ENCODE measurements around the gene WDR27.

Gene WDR27

DNA sequence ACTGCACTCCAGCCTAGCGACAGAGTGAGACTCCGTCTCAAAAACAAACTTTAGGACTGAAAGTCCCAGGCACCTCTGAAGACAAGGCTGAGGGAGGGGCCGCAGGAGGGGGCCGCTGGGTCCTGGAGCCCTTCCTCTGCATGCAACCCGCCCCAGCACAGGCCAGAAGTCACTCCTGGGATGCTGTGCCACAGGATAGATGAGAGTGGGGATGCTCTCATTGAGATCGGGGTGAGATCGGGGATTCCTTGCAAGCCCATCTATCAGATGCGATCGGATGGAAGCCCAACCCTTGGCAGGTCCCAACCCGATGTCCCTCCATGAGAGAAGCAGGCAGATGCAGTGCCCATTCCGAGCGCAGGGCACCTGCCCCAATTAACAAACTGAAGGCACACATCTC, 66.5 kb downstream of the WDR27 start:
- H3K4me3 ChIP-seq (ENCODE audit: low read length): no peak overlapping the region
- H3K4me1 ChIP-seq (ENCODE audit: control insufficient read depth, insufficient read depth, low read length): no peaks in the 10 kb centered on the region
- H3K4me2 ChIP-seq (ENCODE audit: low read length): no peak overlapping the region
- H3K9ac ChIP-seq (ENCODE audit: low read depth, low read length): no peak overlapping the region
- H3K27me3 ChIP-seq (ENCODE audit: control insufficient read depth, insufficient read depth, low read length): no peaks in the 10 kb centered on the region
- H3K36me3 ChIP-seq (ENCODE audit: insufficient read depth, low read length): peaks cover 6% of the 10 kb centered on the region
- H3K9me3 ChIP-seq (replicated peaks; ENCODE audit: low read length): no peaks in the 10 kb centered on the region

DNA sequence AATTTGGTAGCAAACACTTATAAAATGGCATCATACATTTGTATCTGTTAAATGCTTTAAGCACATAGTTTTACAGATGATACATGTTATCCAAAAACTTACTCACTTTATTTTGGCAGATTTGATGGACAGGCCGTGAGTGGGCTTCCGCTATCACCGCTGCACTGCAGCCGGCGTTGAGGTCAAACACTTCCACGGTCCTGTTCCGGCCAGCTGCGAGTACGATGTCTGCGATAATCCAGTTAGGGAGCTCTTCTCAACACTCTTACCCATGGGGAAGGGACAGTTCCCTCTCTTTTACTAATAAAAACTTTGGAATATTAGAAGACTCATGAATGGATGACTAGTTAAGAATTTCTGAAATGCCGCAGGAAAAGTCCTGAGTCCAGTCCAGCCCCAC, 69.0 kb downstream of the WDR27 start:
- Histone ChIP-seq H3K9ac (ENCODE audit: low read depth, low read length) (no peak overlapping the region), H3K9me3 (replicated peaks; ENCODE audit: low read length) (no peaks in the 10 kb centered on the region), H3K27me3 (ENCODE audit: control insufficient read depth, insufficient read depth, low read length) (no peaks in the 10 kb centered on the region), H3K4me3 (ENCODE audit: low read length) (no peak overlapping the region), H3K4me1 (ENCODE audit: control insufficient read depth, insufficient read depth, low read length) (no peaks in the 10 kb centered on the region), H3K4me2 (ENCODE audit: low read length) (no peak overlapping the region), H3K36me3 (ENCODE audit: insufficient read depth, low read length) (peaks cover 6% of the 10 kb centered on the region)

DNA sequence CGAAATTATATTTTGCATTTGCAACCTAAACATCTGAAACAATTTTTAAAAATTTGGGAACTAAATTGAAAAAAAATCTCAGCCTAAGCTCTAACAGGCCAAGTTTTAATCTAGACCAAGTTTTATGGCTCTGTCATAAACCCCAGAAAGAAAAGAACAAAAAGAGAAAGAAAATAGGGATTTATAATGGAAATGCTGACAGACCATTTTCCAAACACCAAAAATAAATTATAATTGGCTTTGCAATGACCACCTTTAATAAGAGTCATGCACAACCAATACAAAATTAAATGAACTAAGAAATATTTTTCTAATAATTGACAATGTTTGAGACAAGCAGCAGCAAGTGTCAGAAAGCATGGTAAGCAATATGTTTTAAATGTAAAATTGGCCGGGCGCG, 72.6 kb downstream of the WDR27 start:
- Histone ChIP-seq H3K4me1 (ENCODE audit: control insufficient read depth, insufficient read depth, low read length) (no peaks in the 10 kb centered on the region), H3K36me3 (ENCODE audit: insufficient read depth, low read length) (peaks cover 6% of the 10 kb centered on the region), H3K4me3 (ENCODE audit: low read length) (no peak overlapping the region), H3K27me3 (ENCODE audit: control insufficient read depth, insufficient read depth, low read length) (no peaks in the 10 kb centered on the region), H3K9me3 (replicated peaks; ENCODE audit: low read length) (no peaks in the 10 kb centered on the region), H3K9ac (ENCODE audit: low read depth, low read length) (no peak overlapping the region), H3K4me2 (ENCODE audit: low read length) (no peak overlapping the region)

DNA sequence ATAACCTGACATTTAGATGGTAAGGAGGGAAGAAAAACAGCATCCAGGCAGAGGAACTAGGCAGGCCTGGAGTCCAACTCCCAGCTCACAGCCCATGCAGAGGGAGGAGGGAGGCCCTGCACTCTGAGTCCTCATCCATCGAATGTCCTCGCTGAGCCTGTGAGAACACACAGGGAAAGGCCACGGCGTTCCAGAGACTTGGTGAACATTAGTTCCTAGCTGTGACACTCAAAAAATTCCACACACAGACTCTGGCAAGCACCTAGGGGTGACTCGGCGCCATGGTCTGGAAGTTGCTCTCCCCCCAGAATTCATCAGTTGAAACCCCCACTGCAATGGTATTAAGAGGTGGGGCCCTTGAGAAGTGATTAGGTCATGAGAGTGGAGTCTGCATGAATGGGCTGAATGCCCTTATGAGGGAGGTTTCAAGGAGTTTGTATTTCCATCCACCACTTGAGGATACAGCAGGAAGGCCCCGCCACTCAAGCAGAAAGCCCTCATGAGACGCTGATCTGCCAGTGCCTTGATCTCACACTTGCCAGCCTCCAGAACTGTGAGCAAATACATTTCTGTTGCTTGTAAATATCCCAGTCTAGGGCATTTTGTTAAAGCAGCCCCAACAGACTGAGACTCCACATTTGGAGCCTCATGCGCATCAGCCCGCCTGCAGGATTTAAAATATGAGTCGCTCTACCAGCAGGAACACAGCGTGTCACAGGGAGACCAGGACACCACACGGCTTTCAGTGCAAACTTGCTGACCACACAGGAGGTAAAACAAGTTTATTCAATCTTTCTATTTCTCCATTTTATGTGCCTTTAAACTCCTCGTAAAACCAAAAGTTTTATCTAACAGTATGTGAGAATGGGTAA, 73.9 kb downstream of the WDR27 start:
- no peak overlapping the region for H3K4me2 ChIP-seq (ENCODE audit: low read length)

DNA sequence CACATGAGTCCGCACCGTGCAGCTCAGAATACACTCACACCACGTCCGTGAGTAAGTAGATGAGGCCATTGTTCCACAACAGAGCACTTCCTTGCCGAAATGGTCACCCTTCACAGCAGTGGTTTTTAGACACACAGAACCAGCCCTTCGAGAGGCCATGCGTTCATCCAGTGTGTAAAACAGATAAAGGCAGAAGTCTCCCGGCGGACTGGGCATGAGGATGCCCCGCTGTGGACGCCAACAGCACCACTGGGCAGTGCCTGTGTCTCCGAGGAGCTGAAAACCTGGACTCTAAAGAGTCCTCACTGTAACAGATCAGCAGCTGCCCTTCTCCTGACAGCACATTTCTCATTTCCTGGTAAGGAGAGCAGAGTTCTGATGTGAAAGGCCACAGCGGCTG, 75.2 kb downstream of the WDR27 start:
- Histone ChIP-seq H3K36me3 (ENCODE audit: insufficient read depth, low read length) (no peaks in the 10 kb centered on the region), H3K4me3 (ENCODE audit: low read length) (no peak overlapping the region), H3K9ac (ENCODE audit: low read depth, low read length) (no peak overlapping the region), H3K9me3 (replicated peaks; ENCODE audit: low read length) (no peaks in the 10 kb centered on the region), H3K4me2 (ENCODE audit: low read length) (no peak overlapping the region), H3K27me3 (ENCODE audit: control insufficient read depth, insufficient read depth, low read length) (no peaks in the 10 kb centered on the region), H3K4me1 (ENCODE audit: control insufficient read depth, insufficient read depth, low read length) (no peaks in the 10 kb centered on the region)

More for the DNA sequence above, 73.9 kb downstream of the WDR27 start:
- H3K9ac ChIP-seq (ENCODE audit: low read depth, low read length): no peak overlapping the region
- H3K4me1 ChIP-seq (ENCODE audit: control insufficient read depth, insufficient read depth, low read length): no peaks in the 10 kb centered on the region
- H3K9me3 ChIP-seq (replicated peaks; ENCODE audit: low read length): no peaks in the 10 kb centered on the region
- H3K36me3 ChIP-seq (ENCODE audit: insufficient read depth, low read length): peaks cover 3% of the 10 kb centered on the region
- H3K4me3 ChIP-seq (ENCODE audit: low read length): no peak overlapping the region
- no peaks in the 10 kb centered on the region for H3K27me3 ChIP-seq (ENCODE audit: control insufficient read depth, insufficient read depth, low read length)

DNA sequence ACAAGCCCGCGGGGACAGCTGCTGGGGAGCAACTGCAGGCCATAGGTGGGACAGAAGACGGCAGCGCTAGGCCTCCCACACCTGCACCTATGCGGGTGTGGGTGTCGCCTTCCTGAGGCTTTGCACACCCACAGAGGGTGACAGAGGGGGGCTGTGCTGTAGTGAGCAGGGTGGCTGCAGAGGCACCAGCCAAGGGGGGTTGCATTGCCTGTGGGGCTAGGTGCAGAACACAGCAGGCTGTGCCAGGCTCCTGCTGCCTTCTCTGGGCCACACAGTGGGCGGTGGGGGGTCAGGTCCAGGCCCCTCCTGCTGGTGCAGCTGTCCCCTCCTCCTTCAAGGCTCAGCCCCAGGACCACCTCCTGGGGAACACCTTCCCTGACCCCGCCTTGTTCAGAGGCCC, 75.7 kb downstream of the WDR27 start:
- Histone ChIP-seq H3K27me3 (ENCODE audit: control insufficient read depth, insufficient read depth, low read length) (no peaks in the 10 kb centered on the region), H3K4me1 (ENCODE audit: control insufficient read depth, insufficient read depth, low read length) (no peaks in the 10 kb centered on the region)

DNA sequence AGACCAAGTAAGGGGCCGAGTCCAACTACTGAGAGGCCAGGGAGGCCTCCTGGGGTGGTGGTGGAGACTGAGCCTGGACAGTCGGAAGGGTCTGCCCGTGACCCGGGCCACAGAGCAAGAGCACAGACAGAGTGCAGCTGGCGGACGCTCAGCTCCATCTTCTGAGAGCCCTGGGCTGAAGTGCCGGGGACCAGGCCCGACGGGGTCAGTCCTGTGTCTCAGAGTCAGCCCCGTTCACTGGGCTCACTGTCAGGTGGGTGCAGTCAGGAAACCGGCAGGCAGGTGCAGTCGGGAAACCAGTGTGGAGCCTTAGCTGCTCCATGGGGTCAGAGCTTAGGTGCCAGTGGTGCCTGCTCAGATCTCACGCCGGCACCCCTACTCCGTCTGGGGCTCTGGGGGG, 76.5 kb downstream of the WDR27 start:
- Histone ChIP-seq H3K4me1 (ENCODE audit: control insufficient read depth, insufficient read depth, low read length) (peaks cover 5% of the 10 kb centered on the region), H3K36me3 (ENCODE audit: insufficient read depth, low read length) (no peaks in the 10 kb centered on the region), H3K9ac (ENCODE audit: low read depth, low read length) (no peak overlapping the region), H3K4me2 (ENCODE audit: low read length) (no peak overlapping the region), H3K27me3 (ENCODE audit: control insufficient read depth, insufficient read depth, low read length) (no peaks in the 10 kb centered on the region), H3K9me3 (replicated peaks; ENCODE audit: low read length) (no peaks in the 10 kb centered on the region), H3K4me3 (ENCODE audit: low read length) (no peak overlapping the region)

More for the DNA sequence above, 75.7 kb downstream of the WDR27 start:
- H3K36me3 ChIP-seq (ENCODE audit: insufficient read depth, low read length): no peaks in the 10 kb centered on the region
- H3K4me3 ChIP-seq (ENCODE audit: low read length): no peak overlapping the region
- no peak overlapping the region for H3K9ac ChIP-seq (ENCODE audit: low read depth, low read length)
- no peaks in the 10 kb centered on the region for H3K9me3 ChIP-seq (replicated peaks; ENCODE audit: low read length)
- H3K4me2 ChIP-seq (ENCODE audit: low read length): no peak overlapping the region

DNA sequence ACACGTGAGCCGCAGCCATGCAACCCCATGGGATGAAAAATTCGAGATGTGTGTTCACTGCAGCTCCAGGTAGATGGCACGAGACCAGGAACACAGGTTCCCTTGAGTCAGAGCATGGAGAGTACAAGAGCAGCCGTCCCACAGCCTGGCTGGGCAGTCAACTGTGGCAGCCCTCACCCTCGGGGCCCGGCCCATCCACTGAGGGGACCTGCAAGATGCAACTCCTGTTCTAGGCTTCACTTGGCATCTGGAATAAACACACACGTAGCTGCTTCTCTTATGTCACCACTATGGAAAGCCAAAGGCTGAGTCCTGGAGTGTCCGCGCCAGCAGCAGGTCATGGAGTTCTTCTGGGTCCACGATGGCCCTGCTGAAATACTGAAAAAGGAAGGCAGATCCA, 77.0 kb downstream of the WDR27 start:
- Histone ChIP-seq H3K9me3 (replicated peaks; ENCODE audit: low read length) (no peaks in the 10 kb centered on the region), H3K36me3 (ENCODE audit: insufficient read depth, low read length) (no peaks in the 10 kb centered on the region), H3K4me1 (ENCODE audit: control insufficient read depth, insufficient read depth, low read length) (peaks cover 11% of the 10 kb centered on the region), H3K4me2 (ENCODE audit: low read length) (no peak overlapping the region), H3K4me3 (ENCODE audit: low read length) (no peak overlapping the region), H3K27me3 (ENCODE audit: control insufficient read depth, insufficient read depth, low read length) (no peaks in the 10 kb centered on the region), H3K9ac (ENCODE audit: low read depth, low read length) (no peak overlapping the region)

DNA sequence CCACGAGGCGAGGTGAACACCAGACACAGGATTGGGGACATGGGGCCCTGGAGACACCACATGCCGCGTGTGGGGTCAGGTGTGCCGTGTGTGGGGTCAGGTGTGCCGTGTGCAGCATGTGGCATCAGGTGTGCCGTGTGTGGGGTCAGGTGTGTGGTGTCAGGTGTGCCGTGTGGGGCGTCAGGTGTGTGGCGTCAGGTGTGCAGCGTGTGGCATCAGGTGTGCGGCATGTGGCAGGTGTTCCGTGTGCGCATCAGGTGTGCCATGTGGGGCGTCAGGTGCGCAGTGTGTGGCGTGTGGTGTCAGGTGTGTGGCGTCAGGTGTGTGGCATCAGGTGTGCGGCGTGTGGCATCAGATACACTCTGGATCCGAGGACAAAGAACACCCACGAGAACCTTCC, 77.9 kb downstream of the WDR27 start:
- Histone ChIP-seq H3K4me3 (ENCODE audit: low read length) (no peak overlapping the region), H3K4me2 (ENCODE audit: low read length) (no peak overlapping the region), H3K9ac (ENCODE audit: low read depth, low read length) (no peak overlapping the region), H3K9me3 (replicated peaks; ENCODE audit: low read length) (no peaks in the 10 kb centered on the region), H3K36me3 (ENCODE audit: insufficient read depth, low read length) (no peaks in the 10 kb centered on the region), H3K4me1 (ENCODE audit: control insufficient read depth, insufficient read depth, low read length) (peaks cover 19% of the 10 kb centered on the region), H3K27me3 (ENCODE audit: control insufficient read depth, insufficient read depth, low read length) (no peaks in the 10 kb centered on the region)

DNA sequence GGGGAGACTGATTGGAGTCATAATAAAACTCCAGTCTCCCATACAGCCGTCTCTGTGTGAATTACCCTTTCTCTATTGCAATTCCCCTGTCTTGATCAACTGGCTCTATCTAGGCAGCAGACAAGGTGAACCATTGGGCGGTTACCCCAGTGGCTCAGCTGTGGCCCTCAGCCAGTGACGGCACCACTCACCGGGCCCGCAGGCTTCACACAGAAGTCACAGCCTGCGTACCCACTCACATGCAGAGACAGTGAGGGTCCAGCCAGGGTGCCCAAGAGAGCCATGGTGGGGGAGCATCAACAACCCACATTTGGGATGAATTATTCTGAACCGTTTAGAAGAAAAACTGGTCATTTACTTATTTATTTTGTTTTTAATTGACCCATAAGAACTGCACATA, 78.5 kb downstream of the WDR27 start:
- H3K36me3 ChIP-seq (ENCODE audit: insufficient read depth, low read length): no peaks in the 10 kb centered on the region
- H3K4me2 ChIP-seq (ENCODE audit: low read length): no peak overlapping the region
- H3K27me3 ChIP-seq (ENCODE audit: control insufficient read depth, insufficient read depth, low read length): no peaks in the 10 kb centered on the region
- peaks cover 23% of the 10 kb centered on the region for H3K4me1 ChIP-seq (ENCODE audit: control insufficient read depth, insufficient read depth, low read length)
- no peak overlapping the region for H3K4me3 ChIP-seq (ENCODE audit: low read length)
- no peak overlapping the region for H3K9ac ChIP-seq (ENCODE audit: low read depth, low read length)
- H3K9me3 ChIP-seq (replicated peaks; ENCODE audit: low read length): no peaks in the 10 kb centered on the region

DNA sequence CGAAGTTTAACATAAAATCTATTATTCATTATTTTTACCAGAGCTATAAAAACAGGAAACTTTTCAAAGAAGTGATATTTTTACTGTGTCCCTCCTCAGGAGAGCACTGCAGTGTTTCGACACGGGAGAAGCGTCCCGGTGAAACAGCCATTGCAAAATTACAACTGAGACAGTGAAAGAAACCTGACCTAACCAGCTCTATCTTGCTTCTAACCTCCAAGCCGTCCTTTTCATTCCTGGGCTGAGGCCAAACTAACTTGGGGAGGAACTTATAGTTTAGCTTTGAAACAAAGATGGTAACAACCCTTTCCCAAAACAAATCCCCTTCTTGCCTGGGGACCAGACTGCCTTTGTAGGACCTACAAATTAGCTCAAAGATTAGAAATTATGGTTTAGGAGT, 79.2 kb downstream of the WDR27 start:
- Histone ChIP-seq H3K27me3 (ENCODE audit: control insufficient read depth, insufficient read depth, low read length) (no peaks in the 10 kb centered on the region), H3K36me3 (ENCODE audit: insufficient read depth, low read length) (no peaks in the 10 kb centered on the region), H3K9ac (ENCODE audit: low read depth, low read length) (no peak overlapping the region), H3K9me3 (replicated peaks; ENCODE audit: low read length) (no peaks in the 10 kb centered on the region), H3K4me1 (ENCODE audit: control insufficient read depth, insufficient read depth, low read length) (peaks cover 30% of the 10 kb centered on the region), H3K4me3 (ENCODE audit: low read length) (no peak overlapping the region), H3K4me2 (ENCODE audit: low read length) (no peak overlapping the region)

DNA sequence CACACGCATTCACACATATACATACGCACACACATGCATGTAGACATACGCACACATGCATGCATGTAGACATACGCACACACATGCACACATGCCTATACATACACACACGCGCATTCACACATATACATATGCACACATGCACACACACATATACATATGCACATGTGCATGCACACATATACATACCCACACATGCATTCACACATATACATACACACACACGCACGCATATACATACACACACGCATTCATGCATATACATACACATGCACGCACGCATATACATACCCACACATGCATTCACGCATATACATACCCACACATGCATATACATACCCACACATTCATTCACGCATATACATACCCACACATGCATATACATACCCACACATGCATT, 80.5 kb downstream of the WDR27 start:
- Histone ChIP-seq H3K4me3 (ENCODE audit: low read length) (no peak overlapping the region), H3K4me1 (ENCODE audit: control insufficient read depth, insufficient read depth, low read length) (peaks cover 32% of the 10 kb centered on the region), H3K9me3 (replicated peaks; ENCODE audit: low read length) (no peaks in the 10 kb centered on the region), H3K27me3 (ENCODE audit: control insufficient read depth, insufficient read depth, low read length) (no peaks in the 10 kb centered on the region), H3K36me3 (ENCODE audit: insufficient read depth, low read length) (no peaks in the 10 kb centered on the region), H3K4me2 (ENCODE audit: low read length) (no peak overlapping the region), H3K9ac (ENCODE audit: low read depth, low read length) (no peak overlapping the region)

All from skeletal muscle satellite cell (primary cell).